ENCODE results near the gene CCDC180. TPM values are rescaled to one million over a fixed set of nuclear protein-coding genes. Genes with fewer than 3 reads are reported as not detected.
A peak's percentile ranks its signal among the peaks of the same experiment; 100 is the strongest.
"Not testable (repeated sequence)": the region's sequence is repeated elsewhere in the genome, so short reads cannot be mapped to it uniquely, and the experiment has no call there.

Gene CCDC180
- total RNA-seq, result 1 to 10 TPM; 3.2 to 4.9 TPM
- long read RNA-seq, donor 1, result 0 reads
- long read RNA-seq, donor 2, result 0 reads

DNA sequence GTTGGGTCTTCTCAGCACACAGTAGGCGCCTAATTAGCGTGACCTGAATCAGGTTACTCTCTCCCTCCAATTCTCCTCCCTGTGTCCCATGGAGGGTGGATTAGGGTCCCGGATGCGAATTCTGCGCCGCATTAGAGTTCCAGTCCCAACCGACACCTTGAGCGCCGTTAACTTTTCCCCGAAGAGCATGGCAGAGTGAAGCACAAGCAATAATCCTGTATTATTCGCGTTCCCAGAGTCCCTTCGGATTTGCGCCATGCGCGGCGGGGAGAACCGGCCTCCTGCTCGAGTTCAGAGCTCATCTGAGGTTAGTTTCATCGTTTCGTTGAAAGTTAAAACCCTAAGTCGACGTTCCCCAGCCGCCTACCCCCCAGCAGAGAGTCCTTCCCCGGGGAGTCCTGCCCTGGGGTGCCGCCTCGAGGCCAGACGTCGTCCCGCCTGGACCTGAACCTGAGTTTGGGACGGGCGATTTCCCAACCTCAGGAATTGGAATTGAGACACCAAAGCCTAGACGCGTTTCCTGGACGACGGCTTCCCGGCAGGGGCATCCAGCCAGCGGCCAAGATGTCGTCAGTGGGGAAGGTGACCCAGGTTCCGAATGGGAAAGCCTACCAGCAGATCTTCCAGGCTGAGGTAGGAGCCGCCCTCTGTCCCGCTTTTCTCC lies at the start of gene CCDC180:
Gene CCDC180 (plus strand): TSS at position 160 of the 664 bp plus-strand sequence. CDS start 405 bp downstream, at position 565.
- DNase-seq (ENCODE audit: low spot score), result peak; percentile 90
- intact Hi-C loops (cut with DNase I), result no loop called here

DNA sequence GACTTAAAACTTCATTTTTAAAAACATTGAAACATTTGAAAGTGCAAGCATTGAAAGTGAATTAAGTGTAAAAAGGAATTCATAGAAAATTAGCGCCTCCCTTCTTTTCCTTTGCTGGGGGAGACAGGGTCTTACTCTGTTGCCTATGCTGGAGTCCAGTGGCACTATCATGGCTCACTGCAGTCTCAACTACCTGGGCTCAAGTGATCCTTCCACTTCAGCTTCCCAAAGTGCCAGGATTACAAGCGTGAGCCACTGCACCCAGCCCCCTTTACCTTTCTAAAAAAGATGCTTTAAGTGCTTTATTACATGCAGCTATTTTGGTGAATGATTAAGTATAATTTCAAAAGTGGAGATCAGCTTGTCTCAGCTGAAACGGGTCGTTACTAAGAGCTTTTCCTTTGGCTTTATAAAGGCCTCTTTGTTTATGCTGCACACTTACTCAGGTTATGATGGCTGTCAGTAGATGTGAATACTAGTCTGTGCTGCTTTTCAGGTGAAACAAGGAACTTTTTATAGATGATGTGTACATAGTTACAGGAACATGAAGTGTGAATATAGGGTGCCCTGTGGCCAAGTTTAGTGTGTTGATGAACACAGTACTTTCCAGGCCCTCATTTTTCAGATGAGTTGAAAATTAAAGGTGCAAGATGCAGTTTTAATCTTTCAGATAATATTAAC lies 47.5 kb upstream of the CCDC180 start:
- DNase-seq (ENCODE audit: low spot score); intact Hi-C loops (cut with DNase I): not testable (repeated sequence)

- no peak for DNase-seq (ENCODE audit: low spot score)
- intact Hi-C loops (cut with DNase I), result no loop called here
These were observed 36.2 kb upstream of the CCDC180 start for GRCh38 chr9:97271292-97271691.

DNA sequence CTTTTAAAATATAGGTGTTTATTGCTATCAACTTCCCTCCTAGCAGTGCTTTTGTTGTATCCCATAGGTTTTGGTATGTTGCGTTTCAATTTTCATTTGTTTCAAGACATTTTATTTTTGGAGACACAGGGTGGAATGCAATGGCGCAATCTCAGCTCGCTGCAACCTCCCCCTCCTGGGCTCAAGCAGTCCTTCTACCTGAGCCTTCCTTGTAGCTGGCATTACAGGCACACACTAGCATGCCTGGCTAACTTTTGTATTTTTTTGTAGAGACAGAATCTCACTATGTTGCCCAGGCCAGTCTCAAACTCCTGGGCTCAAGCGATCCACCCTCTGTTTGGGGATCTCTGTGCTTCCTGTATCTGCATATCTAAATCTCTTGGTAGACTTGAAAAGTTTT lies 35.4 kb upstream of the CCDC180 start:
- intact Hi-C loops (cut with DNase I), result no loop called here
- no peak for DNase-seq (ENCODE audit: low spot score)

GRCh38 chr9:97276310-97276852 lies 31.1 kb upstream of the CCDC180 start:
- intact Hi-C loops (cut with DNase I), result no loop called here
- no peak for DNase-seq (ENCODE audit: low spot score)

DNA sequence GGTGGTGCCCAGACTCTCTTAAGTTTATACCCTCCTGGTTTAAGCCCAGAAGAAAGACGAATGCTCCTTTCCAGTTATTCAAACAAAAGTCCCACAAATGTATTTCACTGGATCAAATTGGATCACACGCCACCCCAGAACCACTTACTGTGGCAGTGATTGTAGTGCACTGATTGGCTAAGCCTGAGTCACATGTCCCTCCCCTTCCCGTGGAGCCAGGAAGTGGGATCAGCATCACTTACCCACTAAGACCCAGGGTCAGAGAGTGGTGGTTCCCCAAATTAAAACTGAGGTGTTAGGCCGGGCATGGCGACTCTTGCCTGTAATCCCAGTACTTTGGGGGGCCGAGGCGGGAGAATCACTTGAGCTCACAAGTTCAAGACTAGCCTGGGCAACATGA lies 29.5 kb upstream of the CCDC180 start:
- intact Hi-C loops (cut with DNase I), result no loop called here
- DNase-seq (ENCODE audit: low spot score), result no peak

- intact Hi-C loops (cut with DNase I), result no loop called here
- no peak for DNase-seq (ENCODE audit: low spot score)
These were observed 26.6 kb upstream of the CCDC180 start for GRCh38 chr9:97280755-97281330.

DNA sequence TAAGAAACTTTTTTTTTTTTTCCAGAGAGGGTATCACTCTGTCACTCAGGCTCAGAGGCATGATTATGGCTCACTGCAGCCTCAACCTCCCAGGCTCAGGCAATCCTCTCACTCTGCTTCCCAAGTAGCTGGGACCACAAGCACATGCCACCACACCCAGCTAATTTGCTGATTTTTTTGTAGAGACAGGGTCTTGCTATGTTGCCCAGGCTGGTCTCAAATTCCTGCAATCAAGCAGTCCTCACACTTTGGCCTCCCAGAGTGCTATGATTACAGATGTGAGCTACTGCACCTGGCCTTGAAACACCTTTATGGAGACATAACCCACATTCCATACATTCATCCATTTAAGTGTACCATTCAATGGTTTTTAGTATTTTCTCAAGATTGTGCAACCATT lies 23.7 kb upstream of the CCDC180 start:
- intact Hi-C loops (cut with DNase I), result no loop called here

DNA sequence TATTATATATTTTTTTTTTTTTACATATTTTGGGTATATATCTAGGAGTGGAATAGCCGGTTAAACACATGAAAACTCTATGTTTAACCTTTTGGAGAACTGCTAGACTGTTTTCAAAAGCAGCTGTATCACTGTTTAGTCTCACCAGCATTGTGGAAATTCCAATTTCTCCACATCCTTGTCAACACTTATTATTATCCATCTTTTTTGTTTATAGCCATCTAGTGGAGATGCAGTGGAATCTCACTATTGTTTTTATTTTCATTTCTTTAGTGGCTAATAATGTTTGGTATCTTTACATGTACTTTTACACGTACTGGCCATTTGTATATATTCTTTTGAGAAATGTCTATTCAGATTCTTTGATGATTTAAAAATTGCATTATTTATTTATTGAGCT lies 22.7 kb upstream of the CCDC180 start:
- intact Hi-C loops (cut with DNase I), result no loop called here
- DNase-seq (ENCODE audit: low spot score), result no peak

More for the DNA sequence above, 23.7 kb upstream of the CCDC180 start:
- no peak for DNase-seq (ENCODE audit: low spot score)

- intact Hi-C loops (cut with DNase I), result no loop called here
- no peak for DNase-seq (ENCODE audit: low spot score)
These were observed 15.3 kb upstream of the CCDC180 start for GRCh38 chr9:97292200-97292599.

DNA sequence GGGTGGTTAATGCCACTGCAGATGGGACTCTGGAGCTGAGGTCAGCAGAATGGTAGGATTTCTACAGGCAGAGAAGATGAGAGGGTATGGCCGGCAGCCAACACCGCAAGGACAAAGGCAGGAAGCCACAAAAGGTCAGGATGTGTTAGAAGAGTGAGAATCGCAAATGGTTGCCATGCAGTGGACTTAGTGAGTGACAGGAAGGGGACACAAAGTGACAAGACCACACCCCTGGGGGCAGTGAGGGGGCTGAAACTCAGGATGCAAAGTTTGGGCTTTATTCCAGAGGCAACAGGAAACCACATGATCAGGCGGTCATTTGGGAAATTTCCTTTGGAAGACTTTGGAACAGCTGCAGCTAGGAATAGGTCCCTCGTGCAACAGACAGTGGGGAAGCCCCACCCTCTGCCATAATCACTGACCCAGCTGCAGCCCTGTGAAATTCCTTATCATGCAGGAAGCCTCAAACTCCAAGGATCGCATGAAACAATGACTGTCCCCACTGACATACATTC lies 14.2 kb upstream of the CCDC180 start:
- DNase-seq (ENCODE audit: low spot score), result no peak
- intact Hi-C loops (cut with DNase I), result no loop called here

GRCh38 chr9:97293818-97294217 lies 13.6 kb upstream of the CCDC180 start:
- intact Hi-C loops (cut with DNase I), result no loop called here
- no peak for DNase-seq (ENCODE audit: low spot score)

- intact Hi-C loops (cut with DNase I), result no loop called here
- DNase-seq (ENCODE audit: low spot score), result no peak
These were observed 9.6 kb upstream of the CCDC180 start for GRCh38 chr9:97297889-97298288.

DNA sequence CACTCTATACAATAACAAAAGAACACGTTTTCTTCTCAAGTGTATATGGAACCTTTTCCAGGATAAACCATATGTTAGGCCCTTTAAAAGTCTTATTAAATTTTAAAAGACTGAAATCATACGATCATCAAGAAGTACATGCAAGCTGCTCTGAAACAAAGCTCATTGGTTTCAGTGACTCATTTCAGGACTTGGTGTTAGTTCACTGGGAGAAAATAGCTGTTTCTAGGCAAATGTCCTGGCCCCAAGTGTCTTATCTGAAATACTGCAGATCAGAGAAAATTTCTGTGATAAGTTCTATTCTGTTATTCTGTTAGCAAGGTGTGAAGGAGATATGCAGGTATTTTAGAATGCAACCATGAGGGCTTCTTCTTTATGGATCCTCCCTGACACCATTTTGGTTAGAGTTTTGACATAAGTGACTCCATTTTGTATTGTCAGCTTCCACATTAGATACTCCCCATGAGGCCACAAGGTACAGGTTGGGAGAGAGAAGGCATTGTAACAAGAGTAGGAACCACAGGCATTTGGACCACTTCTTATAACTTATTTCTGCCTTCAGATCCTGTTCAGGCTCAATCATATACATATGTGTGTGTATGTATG lies 7.5 kb upstream of the CCDC180 start:
- intact Hi-C loops (cut with DNase I), result no loop called here
- DNase-seq (ENCODE audit: low spot score), result no peak

DNA sequence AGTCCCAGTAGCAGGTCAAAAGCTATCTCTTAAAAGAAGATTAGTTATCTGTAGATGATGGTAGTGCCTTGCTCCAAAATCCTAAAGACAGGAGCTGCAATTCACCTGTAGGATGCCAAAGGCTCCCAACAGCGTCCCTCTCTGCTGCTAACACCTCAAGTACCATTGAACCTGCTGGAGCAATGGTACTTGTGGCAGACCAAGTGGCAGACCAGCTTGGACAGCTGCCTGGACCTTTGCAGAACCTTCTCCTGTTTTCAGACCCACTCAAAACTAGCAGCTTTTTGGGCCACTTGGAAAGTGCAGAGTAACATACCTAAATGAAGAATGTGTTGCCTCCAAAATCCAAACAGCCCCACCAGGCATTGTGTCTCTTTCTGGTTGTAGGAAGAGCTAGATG lies 6.9 kb upstream of the CCDC180 start:
- intact Hi-C loops (cut with DNase I), result no loop called here
- DNase-seq (ENCODE audit: low spot score), result no peak

DNA sequence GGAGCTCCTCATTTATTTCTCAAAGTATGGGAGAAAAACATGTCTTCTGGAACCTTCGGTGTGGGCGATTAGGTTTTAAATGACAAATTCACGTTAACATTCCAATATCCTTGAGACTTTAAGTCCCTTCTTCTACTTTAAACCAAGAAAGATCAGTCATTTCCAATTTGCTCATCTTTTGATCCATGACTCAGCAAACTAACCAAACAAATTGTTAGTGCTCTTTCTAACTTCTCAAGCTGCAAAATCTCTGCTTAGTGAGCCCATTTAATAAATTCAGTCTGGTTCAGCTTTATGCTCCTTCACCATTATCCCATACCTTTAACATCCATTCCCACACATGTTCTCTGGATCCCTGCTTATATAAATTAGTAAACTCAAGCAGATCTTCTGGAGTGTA lies 5.5 kb upstream of the CCDC180 start:
- DNase-seq (ENCODE audit: low spot score), result no peak
- intact Hi-C loops (cut with DNase I), result no loop called here

GRCh38 chr9:97304586-97304985 lies 2.9 kb upstream of the CCDC180 start:
- intact Hi-C loops (cut with DNase I), result no loop called here
- DNase-seq (ENCODE audit: low spot score), result no peak

GRCh38 chr9:97305501-97306298 lies 1.8 kb upstream of the CCDC180 start:
- no peak for DNase-seq (ENCODE audit: low spot score)
- intact Hi-C loops (cut with DNase I), result no loop called here

- intact Hi-C loops (cut with DNase I), result no loop called here
- peak; percentile 95 for DNase-seq (ENCODE audit: low spot score)
These were observed 368 bp upstream of the CCDC180 start for GRCh38 chr9:97307091-97307490.
